Uterus (tissue), 4 donors: ENCODE results near the gene GSK3B. TPM values are rescaled to one million over a fixed set of nuclear protein-coding genes. Genes with fewer than 3 reads are reported as not detected.
A peak's percentile ranks its signal among the peaks of the same experiment; 100 is the strongest.

Experiments
- DNase-seq, 2 donors: peaks; one replicate each; pipeline ENCODE4 v3.0.0-alpha.2; 2019 to 2020
- H3K27ac ChIP-seq, 2 donors: fragments of 200-600 bp; sonication (generic); 1 replicate in 1 of 2; 2 replicates in 1 of 2; pipeline ENCODE4 v1.5.1; 2016 to 2018
- H3K27me3 ChIP-seq, 2 donors: fragments of 200-600 bp; sonication (generic); one replicate each; pipeline ENCODE4 v1.5.1; 2018 to 2019; ENCODE audit warnings: control low read depth in 1 of 2
- H3K36me3 ChIP-seq, 2 donors: fragments of 200-600 bp; sonication (generic); one replicate each; pipeline ENCODE4 v1.5.1; 2019; ENCODE audit warnings: control low read depth in 1 of 2
- H3K4me1 ChIP-seq, 2 donors: fragments of 200-600 bp; sonication (generic); one replicate each; pipeline ENCODE4 v1.5.1; 2018 to 2019; ENCODE audit warnings: control low read depth in 1 of 2
- H3K4me3 ChIP-seq, 2 donors: fragments of 200-600 bp; sonication (generic); 1 replicate in 1 of 2; 2 replicates in 1 of 2; pipeline ENCODE4 v1.5.1; 2018 to 2019; ENCODE audit warnings: mild to moderate bottlenecking in 1 of 2
- H3K9me3 ChIP-seq, 2 donors: fragments of 200-600 bp; sonication (generic); one replicate each; pipeline ENCODE4 v1.5.1; 2019; ENCODE audit warnings: control low read depth in 1 of 2
- CTCF ChIP-seq, 4 experiments: fragments of 200-600 bp in 2 of 4; fragments of 450-650 bp in 2 of 4; sonication (generic) in 2 of 4; IDR thresholded peaks; one replicate each; pipeline ENCODE4 v1.5.1; 2016 to 2019; ENCODE audit warnings: antibody characterized with exemption in 4 of 4, mild to moderate bottlenecking in 2 of 4, moderate library complexity in 1 of 4
- POLR2A ChIP-seq, 2 donors: fragments of 450-650 bp; IDR thresholded peaks; one replicate each; pipeline ENCODE4 v1.6.1; 2016; ENCODE audit warnings: antibody characterized with exemption in 2 of 2, mild to moderate bottlenecking in 1 of 2, moderate library complexity in 1 of 2
- intact Hi-C: fragments of 100-400 bp; cut with DNase I; formaldehyde crosslinking; loops from one replicate; pipeline ENCODE4 v1.15.1; 2023; ENCODE audit warnings: low total_unique reads
- total RNA-seq, 4 donors: library from RNA; depleted of rRNA in 3 of 4; stranded (reverse); fragments of >200 nt in 3 of 4; gene quantifications; one replicate each; pipeline versions ENCODE4 v1.1.0 to v1.2.4, GENCODE V29; 2014 to 2023
- donor health status: DM: yes; HTN: yes; CAD: no.

GSK3B gene
- 10 to 100 TPM; 13.5 to 53.8 (median 31.3) TPM for total RNA-seq

- TF ChIP-seq POLR2A (IDR thresholded peaks at IDR 0.05) = peak; percentile 86 to 93
- TF ChIP-seq CTCF (IDR thresholded peaks at IDR 0.05) = peak in 1 of 4 experiments; percentile 4
- Histone ChIP-seq H3K9me3 (no peaks in the 10 kb centered on the region), H3K4me1 (no peaks in the 10 kb centered on the region), H3K27ac (peak within 1 kb of the TSS; percentile 99 to 100), H3K36me3 (no peaks in the 10 kb centered on the region), H3K4me3 (peak within 1 kb of the TSS; percentile 82 to 90), H3K27me3 (no peaks in the 10 kb centered on the region)
- DNase-seq = peak; percentile 77 to 100
- intact Hi-C loops = no loop called here
Measured at GRCh38 chr3:120093911-120094775, at the start of gene GSK3B. Gene GSK3B, minus strand, starts transcription at chr3:120094447. Its CDS starts 1,013 bp downstream, at chr3:120093434.

DNA sequence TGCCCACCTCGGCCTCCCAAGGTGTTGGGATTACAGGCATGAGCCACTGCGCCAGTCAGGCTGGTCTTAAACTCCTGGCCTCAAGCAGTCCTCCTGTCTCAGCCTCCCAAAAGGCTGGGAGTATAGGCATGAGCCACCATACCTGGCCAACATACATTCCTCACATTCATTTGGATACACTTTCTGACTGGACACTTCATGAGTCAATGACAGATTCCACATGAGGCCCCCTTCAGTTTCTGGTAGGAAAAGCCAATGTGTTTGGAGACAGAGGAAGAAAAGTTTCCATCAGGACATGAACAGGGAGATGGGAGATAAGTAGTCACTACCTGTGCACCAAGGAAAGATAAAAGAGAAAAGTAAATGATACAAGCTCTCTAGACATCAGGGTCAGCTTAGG lies 49.4 kb upstream of the GSK3B start:
- Histone ChIP-seq H3K4me1 (no peaks in the 10 kb centered on the region), H3K4me3 (no peak overlapping the region), H3K9me3 (no peaks in the 10 kb centered on the region), H3K27ac (no peak overlapping the region), H3K27me3 (no peaks in the 10 kb centered on the region), H3K36me3 (no peaks in the 10 kb centered on the region)
- intact Hi-C loops = no loop called here
- DNase-seq = no peak
- no peak for TF ChIP-seq POLR2A (IDR thresholded peaks at IDR 0.05)
- TF ChIP-seq CTCF (IDR thresholded peaks at IDR 0.05) = no peak

- H3K27me3 ChIP-seq = no peaks in the 10 kb centered on the region
- intact Hi-C loops = no loop called here
- DNase-seq = no peak
- H3K4me1 ChIP-seq = no peaks in the 10 kb centered on the region
- no peak overlapping the region for H3K4me3 ChIP-seq
- no peaks in the 10 kb centered on the region for H3K36me3 ChIP-seq
- no peak for TF ChIP-seq CTCF (IDR thresholded peaks at IDR 0.05)
- no peak for TF ChIP-seq POLR2A (IDR thresholded peaks at IDR 0.05)
- H3K27ac ChIP-seq = no peak overlapping the region
- no peaks in the 10 kb centered on the region for H3K9me3 ChIP-seq
Measured at GRCh38 chr3:120142236-120142635, 48.0 kb upstream of the GSK3B start.

- intact Hi-C loops = no loop called here
Measured at GRCh38 chr3:120140098-120140742, 46.0 kb upstream of the GSK3B start.

More at GRCh38 chr3:120140098-120140742, 46.0 kb upstream of the GSK3B start:
- TF ChIP-seq CTCF (IDR thresholded peaks at IDR 0.05) (no peak), POLR2A (IDR thresholded peaks at IDR 0.05) (no peak)
- no peaks in the 10 kb centered on the region for H3K27me3 ChIP-seq
- no peak overlapping the region for H3K27ac ChIP-seq
- no peak for DNase-seq
- H3K4me1 ChIP-seq = no peaks in the 10 kb centered on the region
- no peaks in the 10 kb centered on the region for H3K9me3 ChIP-seq
- H3K4me3 ChIP-seq = no peak overlapping the region
- no peaks in the 10 kb centered on the region for H3K36me3 ChIP-seq
